GM12874 (cell line): Measurements from ENCODE around the gene RPS6KA5.

ENCODE experiments used
- CTCF ChIP-seq: IDR thresholded peaks from 2 replicates; pipeline ENCODE4 v1.5.1; 2011; ENCODE audit warnings: low read depth, mild to moderate bottlenecking, control low read depth, low read length, moderate library complexity; ENCODE audit not compliant: insufficient read depth

Gene RPS6KA5

GRCh38 chr14:90942511-90942910 is 117.9 kb downstream of the RPS6KA5 start:
- TF ChIP-seq CTCF: no peak

GRCh38 chr14:90941706-90942105 is 118.7 kb downstream of the RPS6KA5 start:
- no peak for TF ChIP-seq CTCF

GRCh38 chr14:90940318-90940962 is 120.0 kb downstream of the RPS6KA5 start:
- TF ChIP-seq CTCF: no peak

GRCh38 chr14:90938615-90939014 is 121.8 kb downstream of the RPS6KA5 start:
- no peak for TF ChIP-seq CTCF

GRCh38 chr14:90936757-90937440 is 123.5 kb downstream of the RPS6KA5 start:
- TF ChIP-seq CTCF: no peak

GRCh38 chr14:90924621-90925340 is 135.7 kb downstream of the RPS6KA5 start:
- TF ChIP-seq CTCF: no peak

- TF ChIP-seq CTCF: no peak
Measured at GRCh38 chr14:90922141-90922540, 138.3 kb downstream of the RPS6KA5 start.
